Measurements from ENCODE around the gene LRRIQ4.
A peak's percentile ranks its signal among the peaks of the same experiment; 100 is the strongest.

LRRIQ4 gene

GRCh38 chr3:169811631-169812331 lies 889 bp upstream of the LRRIQ4 start:
- no peak for DNase-seq

GRCh38 chr3:169813278-169813677 lies 608 bp downstream of the LRRIQ4 start:
- no peak for DNase-seq

GRCh38 chr3:169813757-169814517 lies 1.3 kb downstream of the LRRIQ4 start:
- peak; percentile 59 for DNase-seq

GRCh38 chr3:169815590-169816150 lies 3.0 kb downstream of the LRRIQ4 start:
- no peak for DNase-seq

GRCh38 chr3:169818316-169818715 lies 5.6 kb downstream of the LRRIQ4 start:
- no peak for DNase-seq

GRCh38 chr3:169822091-169822490 lies 9.4 kb downstream of the LRRIQ4 start:
- no peak for DNase-seq

GRCh38 chr3:169822540-169822939 lies 9.9 kb downstream of the LRRIQ4 start:
- no peak for DNase-seq

- DNase-seq, result no peak
Measured at GRCh38 chr3:169822983-169823382, 10.3 kb downstream of the LRRIQ4 start.

- no peak for DNase-seq
Measured at GRCh38 chr3:169825316-169825715, 12.6 kb downstream of the LRRIQ4 start.

- DNase-seq, result no peak
Measured at GRCh38 chr3:169827712-169828111, 15.0 kb downstream of the LRRIQ4 start.

GRCh38 chr3:169835533-169835932 lies 22.9 kb downstream of the LRRIQ4 start:
- DNase-seq, result no peak

GRCh38 chr3:169836078-169836941 lies 23.6 kb downstream of the LRRIQ4 start:
- DNase-seq, result no peak

- DNase-seq, result no peak
Measured at GRCh38 chr3:169836942-169837275, 24.2 kb downstream of the LRRIQ4 start.

- DNase-seq, result no peak
Measured at GRCh38 chr3:169838511-169839030, 25.9 kb downstream of the LRRIQ4 start.

GRCh38 chr3:169841171-169841570 lies 28.5 kb downstream of the LRRIQ4 start:
- no peak for DNase-seq

GRCh38 chr3:169842960-169843359 lies 30.3 kb downstream of the LRRIQ4 start:
- DNase-seq, result no peak

GRCh38 chr3:169846458-169847193 lies 34.0 kb downstream of the LRRIQ4 start:
- no peak for DNase-seq

- DNase-seq, result no peak
Measured at GRCh38 chr3:169847896-169848295, 35.2 kb downstream of the LRRIQ4 start.

- no peak for DNase-seq
Measured at GRCh38 chr3:169848741-169849140, 36.1 kb downstream of the LRRIQ4 start.

- DNase-seq, result no peak
Measured at GRCh38 chr3:169850618-169851017, 37.9 kb downstream of the LRRIQ4 start.

GRCh38 chr3:169855514-169855913 lies 42.8 kb downstream of the LRRIQ4 start:
- no peak for DNase-seq

- no peak for DNase-seq
Measured at GRCh38 chr3:169857811-169858210, 45.1 kb downstream of the LRRIQ4 start.
